Glutamatergic neuron (in vitro differentiated cells): ENCODE measurements around the gene DOK5. TPM values are rescaled to one million over a fixed set of nuclear protein-coding genes. Genes with fewer than 3 reads are reported as not detected.

Source experiments
- DNase-seq: peaks from one replicate; pipeline ENCODE4 v3.0.0; 2022
- H3K27ac Mint-ChIP-seq: one replicate; pipeline ENCODE4 v1.8.0; 2020; ENCODE audit warnings: mild to moderate bottlenecking, mixed read lengths, inconsistent platforms; ENCODE audit not compliant: unreplicated experiment
- H3K27me3 Mint-ChIP-seq: one replicate; pipeline ENCODE4 v1.8.0; 2020; ENCODE audit warnings: mild to moderate bottlenecking, moderate library complexity, mixed read lengths, inconsistent platforms; ENCODE audit not compliant: unreplicated experiment
- H3K36me3 Mint-ChIP-seq: one replicate; pipeline ENCODE4 v1.8.0; 2020; ENCODE audit warnings: mild to moderate bottlenecking, mixed read lengths, inconsistent platforms; ENCODE audit not compliant: unreplicated experiment
- H3K4me1 Mint-ChIP-seq: one replicate; pipeline ENCODE4 v1.8.0; 2020; ENCODE audit warnings: mild to moderate bottlenecking, low read depth, mixed read lengths, inconsistent platforms; ENCODE audit not compliant: unreplicated experiment
- H3K4me3 Mint-ChIP-seq: one replicate; pipeline ENCODE4 v1.8.0; 2020; ENCODE audit warnings: mild to moderate bottlenecking, mixed read lengths, inconsistent platforms; ENCODE audit not compliant: unreplicated experiment
- H3K9me3 Mint-ChIP-seq: one replicate; pipeline ENCODE4 v1.8.0; 2020; ENCODE audit warnings: mild to moderate bottlenecking, moderate library complexity, mixed read lengths, inconsistent platforms; ENCODE audit not compliant: unreplicated experiment
- total RNA-seq: library from RNA; stranded (reverse); fragmentation: NEBNext Ultra II Directional; extraction: Animal tissue kit (Norgen Biotek cat#: 25700); gene quantifications from one replicate; pipeline ENCODE4 v1.2.1, GENCODE V29; 2021; ENCODE audit not compliant: unreplicated experiment
- TF ChIP-seq, protein P1 (sequence below): fragments of 200-600 bp; sonication (generic); IDR thresholded peaks from one replicate; pipeline ENCODE4 v1.5.0; 2021; ENCODE audit not compliant: partially characterized antibody, unreplicated experiment

DOK5 gene
- total RNA-seq, 1 donor from 2014 or later: 30.8 TPM

DNA sequence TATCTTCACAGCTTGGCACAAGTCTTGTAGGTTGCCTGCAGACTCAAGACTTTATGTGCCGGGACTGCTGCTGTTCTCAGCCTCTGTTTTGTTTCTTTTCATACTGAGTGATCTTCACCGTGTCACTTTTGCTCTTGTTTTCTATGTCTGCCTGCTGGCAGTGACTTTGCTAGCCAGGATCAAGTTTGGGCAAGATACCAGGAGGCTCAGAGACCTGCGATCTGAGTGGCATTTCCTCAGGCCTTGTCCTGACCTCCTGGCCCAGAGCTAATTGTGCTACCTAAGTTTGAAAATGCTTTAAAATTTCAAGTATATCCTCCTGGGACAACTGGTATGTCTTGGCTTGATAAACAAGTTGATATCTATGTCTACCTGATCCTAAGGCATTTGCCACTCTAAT lies 57.2 kb downstream of the DOK5 start:
- DNase-seq: no peak
- H3K27me3 Mint-ChIP-seq: no peaks in the 10 kb centered on the region
- H3K4me3 Mint-ChIP-seq: no peak overlapping the region
- H3K4me1 Mint-ChIP-seq: peaks cover 2% of the 10 kb centered on the region
- TF ChIP-seq, protein P1, sequence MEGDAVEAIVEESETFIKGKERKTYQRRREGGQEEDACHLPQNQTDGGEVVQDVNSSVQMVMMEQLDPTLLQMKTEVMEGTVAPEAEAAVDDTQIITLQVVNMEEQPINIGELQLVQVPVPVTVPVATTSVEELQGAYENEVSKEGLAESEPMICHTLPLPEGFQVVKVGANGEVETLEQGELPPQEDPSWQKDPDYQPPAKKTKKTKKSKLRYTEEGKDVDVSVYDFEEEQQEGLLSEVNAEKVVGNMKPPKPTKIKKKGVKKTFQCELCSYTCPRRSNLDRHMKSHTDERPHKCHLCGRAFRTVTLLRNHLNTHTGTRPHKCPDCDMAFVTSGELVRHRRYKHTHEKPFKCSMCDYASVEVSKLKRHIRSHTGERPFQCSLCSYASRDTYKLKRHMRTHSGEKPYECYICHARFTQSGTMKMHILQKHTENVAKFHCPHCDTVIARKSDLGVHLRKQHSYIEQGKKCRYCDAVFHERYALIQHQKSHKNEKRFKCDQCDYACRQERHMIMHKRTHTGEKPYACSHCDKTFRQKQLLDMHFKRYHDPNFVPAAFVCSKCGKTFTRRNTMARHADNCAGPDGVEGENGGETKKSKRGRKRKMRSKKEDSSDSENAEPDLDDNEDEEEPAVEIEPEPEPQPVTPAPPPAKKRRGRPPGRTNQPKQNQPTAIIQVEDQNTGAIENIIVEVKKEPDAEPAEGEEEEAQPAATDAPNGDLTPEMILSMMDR: no peak
- peaks cover 13% of the 10 kb centered on the region for H3K36me3 Mint-ChIP-seq
- H3K27ac Mint-ChIP-seq: no peak overlapping the region
- peaks cover 3% of the 10 kb centered on the region for H3K9me3 Mint-ChIP-seq

DNA sequence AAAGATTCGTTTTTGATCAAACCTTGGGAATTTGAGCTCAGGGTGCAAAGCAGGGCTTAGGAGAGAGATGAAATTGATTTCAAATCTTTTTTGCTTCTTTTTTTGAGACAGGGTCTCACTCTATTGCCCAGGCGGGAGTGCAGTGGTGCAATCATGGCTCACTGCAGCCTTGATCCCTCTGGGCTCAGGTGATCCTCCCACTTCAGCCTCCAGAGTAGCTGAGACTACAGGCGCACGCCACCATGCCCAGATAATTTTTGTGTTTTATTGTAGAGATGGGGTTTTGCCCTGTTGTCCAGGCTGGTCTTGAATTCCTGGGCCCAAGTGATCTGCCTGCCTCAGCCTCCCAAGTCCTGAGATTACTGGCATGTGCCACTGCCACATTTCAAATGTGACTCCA lies 58.7 kb downstream of the DOK5 start:
- Mint-ChIP-seq H3K27me3 (no peaks in the 10 kb centered on the region), H3K27ac (no peak overlapping the region), H3K4me3 (no peak overlapping the region), H3K4me1 (peaks cover 2% of the 10 kb centered on the region), H3K36me3 (peaks cover 21% of the 10 kb centered on the region), H3K9me3 (peaks cover 7% of the 10 kb centered on the region)
- no peak for DNase-seq
- TF ChIP-seq, protein P1: no peak

DNA sequence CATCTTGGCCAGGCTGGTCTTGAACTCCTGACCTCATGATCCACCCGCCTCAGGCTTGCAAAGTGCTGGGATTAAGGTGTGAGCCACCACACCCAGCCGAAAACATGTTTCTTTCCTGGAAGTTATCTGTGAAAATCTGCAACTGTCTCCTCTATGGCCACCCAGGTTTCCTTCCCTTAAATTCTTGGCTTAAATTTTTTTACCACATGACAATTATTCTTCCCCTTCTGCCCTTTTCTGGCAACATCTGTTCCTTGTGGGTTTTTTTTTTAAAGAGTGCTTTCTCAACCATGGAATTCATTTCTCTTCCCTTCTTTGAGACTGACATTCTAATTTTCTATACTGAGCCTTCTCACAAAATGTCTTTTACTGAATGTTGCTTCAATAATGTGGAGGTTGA lies 59.6 kb downstream of the DOK5 start:
- Mint-ChIP-seq H3K9me3 (peaks cover 7% of the 10 kb centered on the region), H3K4me1 (peaks cover 2% of the 10 kb centered on the region), H3K36me3 (peaks cover 25% of the 10 kb centered on the region), H3K27me3 (no peaks in the 10 kb centered on the region), H3K27ac (peak overlapping the region; percentile 19), H3K4me3 (no peak overlapping the region)
- TF ChIP-seq, protein P1: no peak
- no peak for DNase-seq

DNA sequence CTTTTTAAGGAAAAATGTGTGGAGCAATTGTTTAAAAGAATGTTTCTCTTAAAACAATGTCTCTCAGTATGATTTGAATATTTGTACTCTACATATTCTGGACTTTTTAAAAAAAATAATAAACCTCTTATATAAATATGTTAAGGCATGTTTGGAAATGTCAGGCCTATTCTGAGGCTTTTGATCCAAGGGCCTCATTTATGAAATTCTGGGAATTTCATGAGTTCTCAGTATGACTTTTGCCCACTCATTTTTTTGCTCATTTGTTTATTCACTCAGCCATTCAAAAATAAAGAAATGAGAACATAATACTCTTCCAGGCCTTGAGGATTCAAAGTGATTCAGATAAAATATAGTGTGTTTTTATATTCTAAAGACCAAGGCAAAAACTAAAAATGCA lies 60.4 kb downstream of the DOK5 start:
- H3K27ac Mint-ChIP-seq: no peak overlapping the region
- peaks cover 20% of the 10 kb centered on the region for H3K36me3 Mint-ChIP-seq
- no peak overlapping the region for H3K4me3 Mint-ChIP-seq
- no peak for DNase-seq
- TF ChIP-seq, protein P1: no peak
- peaks cover 7% of the 10 kb centered on the region for H3K9me3 Mint-ChIP-seq
- H3K4me1 Mint-ChIP-seq: peaks cover 2% of the 10 kb centered on the region
- no peaks in the 10 kb centered on the region for H3K27me3 Mint-ChIP-seq

DNA sequence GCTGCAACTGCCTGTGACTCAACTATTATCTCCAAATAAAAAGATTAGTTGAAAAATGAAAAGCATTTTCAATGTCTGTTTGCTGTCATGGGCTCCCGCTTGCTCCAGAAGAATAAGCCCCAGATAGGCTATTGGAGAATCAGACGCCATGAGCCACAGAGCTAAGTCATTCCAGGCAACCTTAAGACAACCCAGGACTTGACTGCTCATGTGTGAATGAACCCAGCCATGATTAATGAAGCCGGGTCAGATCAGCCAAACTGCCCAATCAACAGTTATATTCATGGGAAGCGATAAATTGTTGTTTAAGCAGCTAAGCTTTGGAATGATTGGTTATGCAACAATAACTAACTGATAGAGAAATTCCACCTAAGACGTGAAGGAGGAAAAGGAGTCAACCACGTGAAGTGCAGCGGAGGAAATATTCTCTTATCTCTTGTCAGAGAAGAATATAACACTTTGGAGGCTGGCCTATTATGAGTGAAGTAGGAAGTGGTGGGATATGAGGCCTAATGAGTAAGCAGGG lies 64.2 kb downstream of the DOK5 start:
- Mint-ChIP-seq H3K27me3 (peaks cover 2% of the 10 kb centered on the region), H3K4me3 (no peak overlapping the region), H3K9me3 (peaks cover 10% of the 10 kb centered on the region), H3K4me1 (peaks cover 5% of the 10 kb centered on the region), H3K27ac (no peak overlapping the region), H3K36me3 (peaks cover 21% of the 10 kb centered on the region)
- no peak for DNase-seq
- TF ChIP-seq, protein P1: no peak
